Measurements from ENCODE around the gene IFNL2. TPM values are rescaled to one million over a fixed set of nuclear protein-coding genes. Genes with fewer than 3 reads are reported as not detected.
"Not testable (repeated sequence)": the region's sequence is repeated elsewhere in the genome, so short reads cannot be mapped to it uniquely, and the experiment has no call there.

IFNL2 gene
- total RNA-seq, 1 donor: not detected

- no peaks in the 10 kb centered on the region for H3K4me1 ChIP-seq (ENCODE audit: insufficient read depth, low read length)
- no peaks in the 10 kb centered on the region for H3K9me3 ChIP-seq (ENCODE audit: low read depth, low read length)
- H3K36me3 ChIP-seq (ENCODE audit: insufficient read depth, low read length): no peaks in the 10 kb centered on the region
- H4K20me1 ChIP-seq (ENCODE audit: insufficient read depth, low read length): no peaks in the 10 kb centered on the region
- H2AFZ ChIP-seq (ENCODE audit: low read length): no peak overlapping the region
- no peak overlapping the region for H3K27ac ChIP-seq (ENCODE audit: low read depth, low read length)
- H3K4me3 ChIP-seq (ENCODE audit: insufficient read depth, low read length): no peak overlapping the region
- DNase-seq (ENCODE audit: insufficient read length, low spot score, missing footprints): no peak
- no peaks in the 10 kb centered on the region for H3K79me2 ChIP-seq (ENCODE audit: insufficient read depth, low read length)
- no peak overlapping the region for H3K4me2 ChIP-seq (ENCODE audit: insufficient read depth, low read length)
- H3K27me3 ChIP-seq (ENCODE audit: insufficient read depth, low read length): peaks cover 5% of the 10 kb centered on the region
- no peak for TF ChIP-seq CTCF (IDR thresholded peaks at IDR 0.05; ENCODE audit: extremely low read depth, low read depth, low read length)
Measured at GRCh38 chr19:39238944-39239343, 29.3 kb upstream of the IFNL2 start.

DNA sequence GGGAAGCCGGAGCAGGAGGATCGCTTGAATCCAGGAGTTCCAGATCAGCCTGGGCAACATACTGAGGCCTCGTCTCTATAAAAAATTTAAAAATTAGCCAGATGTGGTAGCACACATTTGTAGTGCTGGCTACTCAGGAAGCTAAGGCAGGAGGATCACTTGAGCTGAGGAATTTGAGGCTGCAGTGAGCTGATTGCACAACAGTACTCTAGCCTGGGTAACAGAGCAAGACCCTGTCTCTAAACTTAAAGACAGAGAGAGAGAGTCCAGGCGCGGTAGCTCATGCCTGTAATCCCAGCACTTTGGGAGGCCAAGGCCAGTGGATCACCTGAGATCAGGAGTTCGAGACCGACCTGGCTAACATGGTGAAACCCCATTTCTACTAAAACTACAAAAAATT is 27.8 kb upstream of the IFNL2 start:
- TF ChIP-seq CTCF (IDR thresholded peaks at IDR 0.05; ENCODE audit: extremely low read depth, low read depth, low read length): no peak
- Histone ChIP-seq H3K36me3 (ENCODE audit: insufficient read depth, low read length) (no peaks in the 10 kb centered on the region), H3K27ac (ENCODE audit: low read depth, low read length) (no peak overlapping the region), H3K27me3 (ENCODE audit: insufficient read depth, low read length) (peaks cover 5% of the 10 kb centered on the region), H3K4me3 (ENCODE audit: insufficient read depth, low read length) (no peak overlapping the region), H3K79me2 (ENCODE audit: insufficient read depth, low read length) (no peaks in the 10 kb centered on the region), H3K4me2 (ENCODE audit: insufficient read depth, low read length) (no peak overlapping the region), H3K9me3 (ENCODE audit: low read depth, low read length) (no peaks in the 10 kb centered on the region), H3K4me1 (ENCODE audit: insufficient read depth, low read length) (no peaks in the 10 kb centered on the region), H4K20me1 (ENCODE audit: insufficient read depth, low read length) (no peaks in the 10 kb centered on the region), H2AFZ (ENCODE audit: low read length) (no peak overlapping the region)
- DNase-seq (ENCODE audit: insufficient read length, low spot score, missing footprints): no peak

DNA sequence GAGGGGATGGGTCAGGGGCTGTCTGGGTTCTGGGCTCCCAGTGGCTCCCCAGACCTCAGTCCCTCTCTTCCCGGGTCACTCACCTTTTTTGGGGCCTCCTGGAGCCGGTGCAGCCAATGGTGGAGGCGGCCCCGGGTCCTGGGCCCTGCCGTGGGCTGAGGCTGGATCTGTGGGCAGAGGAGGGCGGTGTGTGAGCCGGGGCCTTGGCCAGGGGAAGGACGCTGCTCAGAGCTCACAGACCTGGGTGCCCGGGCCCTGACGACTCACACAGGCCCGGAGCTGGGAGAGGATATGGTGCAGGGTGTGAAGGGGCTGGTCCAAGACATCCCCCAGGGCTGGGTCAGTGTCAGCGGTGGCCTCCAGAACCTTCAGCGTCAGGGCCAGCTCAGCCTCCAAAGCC is 24.5 kb upstream of the IFNL2 start:
- not testable (repeated sequence) for H4K20me1 ChIP-seq (ENCODE audit: insufficient read depth, low read length); H3K4me3 ChIP-seq (ENCODE audit: insufficient read depth, low read length); H2AFZ ChIP-seq (ENCODE audit: low read length); H3K9me3 ChIP-seq (ENCODE audit: low read depth, low read length); H3K4me1 ChIP-seq (ENCODE audit: insufficient read depth, low read length); DNase-seq (ENCODE audit: insufficient read length, low spot score, missing footprints); H3K27ac ChIP-seq (ENCODE audit: low read depth, low read length); H3K4me2 ChIP-seq (ENCODE audit: insufficient read depth, low read length); H3K36me3 ChIP-seq (ENCODE audit: insufficient read depth, low read length); H3K79me2 ChIP-seq (ENCODE audit: insufficient read depth, low read length)
- H3K27me3 ChIP-seq (ENCODE audit: insufficient read depth, low read length): peaks cover 20% of the 10 kb centered on the region

DNA sequence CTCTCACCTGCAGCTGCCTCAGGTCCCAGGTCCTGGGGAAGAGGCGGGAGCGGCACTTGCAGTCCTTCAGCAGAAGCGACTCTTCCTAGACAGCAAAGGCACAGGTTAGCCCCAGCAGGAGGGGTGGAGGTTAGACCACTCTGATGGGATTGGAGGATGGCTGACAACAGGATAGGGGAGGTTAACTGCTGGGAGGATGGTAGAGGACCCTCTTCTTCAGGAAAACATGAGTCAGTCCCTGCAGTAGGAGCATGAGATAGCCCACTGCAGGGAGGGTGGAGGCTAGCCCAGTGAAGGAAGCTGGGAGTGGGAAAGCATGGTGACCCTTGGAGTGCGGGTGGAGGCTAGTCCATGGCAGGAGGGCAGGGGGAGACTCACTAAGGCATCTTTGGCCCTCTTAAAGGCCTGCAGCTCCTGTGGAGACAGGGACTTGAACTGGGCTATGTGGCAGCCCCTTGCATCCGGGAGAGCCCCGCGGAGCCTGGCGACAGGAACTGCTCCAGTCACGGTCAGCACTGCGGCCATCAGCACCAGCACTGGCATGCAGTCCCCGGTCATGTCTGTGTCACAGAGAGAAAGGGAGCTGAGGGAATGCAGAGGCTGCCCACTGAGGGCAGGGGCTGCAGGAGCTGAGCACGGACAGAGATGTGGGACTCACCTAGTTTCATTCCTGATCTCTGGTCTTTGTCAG is 23.6 kb upstream of the IFNL2 start, which contains the start of gene IFNL3:
IFNL3 (minus strand) TSS at position 597 of the 691 bp plus-strand sequence; CDS start at position 558, 39 bp downstream.
- H3K4me2 ChIP-seq (ENCODE audit: insufficient read depth, low read length); H3K27ac ChIP-seq (ENCODE audit: low read depth, low read length); H2AFZ ChIP-seq (ENCODE audit: low read length); H3K9me3 ChIP-seq (ENCODE audit: low read depth, low read length); H3K4me3 ChIP-seq (ENCODE audit: insufficient read depth, low read length); DNase-seq (ENCODE audit: insufficient read length, low spot score, missing footprints); H3K36me3 ChIP-seq (ENCODE audit: insufficient read depth, low read length); H3K4me1 ChIP-seq (ENCODE audit: insufficient read depth, low read length); H4K20me1 ChIP-seq (ENCODE audit: insufficient read depth, low read length); H3K79me2 ChIP-seq (ENCODE audit: insufficient read depth, low read length): not testable (repeated sequence)
- H3K27me3 ChIP-seq (ENCODE audit: insufficient read depth, low read length): peaks cover 27% of the 10 kb centered on the region

GRCh38 chr19:39245166-39245565 is 23.0 kb upstream of the IFNL2 start:
- not testable (repeated sequence) for H3K9me3 ChIP-seq (ENCODE audit: low read depth, low read length); DNase-seq (ENCODE audit: insufficient read length, low spot score, missing footprints); H3K79me2 ChIP-seq (ENCODE audit: insufficient read depth, low read length); H2AFZ ChIP-seq (ENCODE audit: low read length); H3K4me1 ChIP-seq (ENCODE audit: insufficient read depth, low read length); H4K20me1 ChIP-seq (ENCODE audit: insufficient read depth, low read length); H3K4me2 ChIP-seq (ENCODE audit: insufficient read depth, low read length); H3K4me3 ChIP-seq (ENCODE audit: insufficient read depth, low read length); H3K36me3 ChIP-seq (ENCODE audit: insufficient read depth, low read length); H3K27ac ChIP-seq (ENCODE audit: low read depth, low read length)
- peaks cover 26% of the 10 kb centered on the region for H3K27me3 ChIP-seq (ENCODE audit: insufficient read depth, low read length)

Data from osteoblast (primary cell).